MCF 10A (cell line): ENCODE data around the gene STX12. TPM values are rescaled to one million over a fixed set of nuclear protein-coding genes. Genes with fewer than 3 reads are reported as not detected.
A peak's percentile ranks its signal among the peaks of the same experiment; 100 is the strongest.

Source experiments
- BruUV-seq: library from RNA; stranded (reverse); fragments of 400-500 nt; replicated peaks from 2 replicates; lab custom pipeline; 2021; lab: Mats Ljungman, UMichigan
- CTCF ChIA-PET: fragments of 300-600 bp; sonication (Branson Sonifier 250); formaldehyde crosslinking; extraction: SDS; loops from one replicate; lab custom pipeline; 2021; ENCODE audit warnings: antibody characterized with exemption, inconsistent platforms; lab: Yijun Ruan, JAX
- POLR2A ChIA-PET: fragments of 300-600, 350-650 bp; sonication (Branson Sonifier 250); formaldehyde crosslinking; extraction: SDS; loops from one replicate; lab custom pipeline; 2020; ENCODE audit warnings: antibody characterized with exemption, inconsistent platforms; lab: Yijun Ruan, JAX
- DNase-seq: peaks from one replicate; pipeline ENCODE4 v3.0.0-alpha.2; 2018; ENCODE audit not compliant: unreplicated experiment
- H3K27ac Mint-ChIP-seq: one replicate; pipeline ENCODE4 v1.8.0; 2022; ENCODE audit warnings: mild to moderate bottlenecking, low read depth, mixed read lengths; ENCODE audit not compliant: unreplicated experiment
- H3K27me3 Mint-ChIP-seq: one replicate; pipeline ENCODE4 v1.8.0; 2022; ENCODE audit warnings: mixed read lengths; ENCODE audit not compliant: insufficient read depth, unreplicated experiment
- H3K36me3 Mint-ChIP-seq: one replicate; pipeline ENCODE4 v1.8.0; 2022; ENCODE audit warnings: mild to moderate bottlenecking, moderate library complexity, mixed read lengths; ENCODE audit not compliant: insufficient read depth, unreplicated experiment
- H3K4me1 Mint-ChIP-seq: one replicate; pipeline ENCODE4 v1.8.0; 2022; ENCODE audit warnings: mixed read lengths; ENCODE audit not compliant: insufficient read depth, unreplicated experiment
- H3K4me3 Mint-ChIP-seq: one replicate; pipeline ENCODE4 v1.8.0; 2022; ENCODE audit warnings: mild to moderate bottlenecking, moderate library complexity, mixed read lengths; ENCODE audit not compliant: unreplicated experiment
- H3K9me3 Mint-ChIP-seq: one replicate; pipeline ENCODE4 v1.8.0; 2022; ENCODE audit warnings: mixed read lengths; ENCODE audit not compliant: unreplicated experiment
- CTCF ChIP-seq: fragments of 200-600 bp; IDR thresholded peaks from one replicate; pipeline ENCODE4 v1.8.0; 2022; ENCODE audit warnings: antibody characterized with exemption, mild to moderate bottlenecking; ENCODE audit not compliant: unreplicated experiment
- intact Hi-C: fragments of 100-400 bp; cut with micrococcal nuclease; formaldehyde crosslinking; loops from 2 replicates; pipeline ENCODE4 v1.14.1; 2022
- total RNA-seq: library from RNA; stranded (reverse); gene quantifications from 2 replicates; pipeline ENCODE4 v1.2.3, GENCODE V29; 2022

The STX12 gene
- total RNA-seq, 1 experiment from 2014 or later = 34.6 TPM

GRCh38 chr1:27726173-27727044, 46.6 kb upstream of the STX12 start:
- BruUV-seq = TSS peak; percentile 55
- Mint-ChIP-seq H3K4me1 (peaks cover 11% of the 10 kb centered on the region), H3K4me3 (peak overlapping the region; percentile 88), H3K27ac (peak overlapping the region; percentile 19), H3K9me3 (no peaks in the 10 kb centered on the region), H3K36me3 (peaks cover 39% of the 10 kb centered on the region), H3K27me3 (no peaks in the 10 kb centered on the region)
- ChIA-PET CTCF (interaction anchor here (0.6 to 1.7 kb wide), 8 partner anchors 33 to 120 kb away, joined by 3 to 10 read pairs (median 6); partner anchors contain the start of gene STX12), POLR2A (interaction anchor here (0.5 to 5.5 kb wide), 17 partner anchors 11 to 1192 kb away, joined by 3 to 71 read pairs (median 4); partner anchors contain the start of genes IFI6, PPP1R8 and STX12)
- DNase-seq = peak; percentile 27
- intact Hi-C loops = loop anchor here (10.0 kb wide), 1 partner anchor 108 kb away; the partner anchor contains the start of gene PPP1R8
- no peak for TF ChIP-seq CTCF

DNA sequence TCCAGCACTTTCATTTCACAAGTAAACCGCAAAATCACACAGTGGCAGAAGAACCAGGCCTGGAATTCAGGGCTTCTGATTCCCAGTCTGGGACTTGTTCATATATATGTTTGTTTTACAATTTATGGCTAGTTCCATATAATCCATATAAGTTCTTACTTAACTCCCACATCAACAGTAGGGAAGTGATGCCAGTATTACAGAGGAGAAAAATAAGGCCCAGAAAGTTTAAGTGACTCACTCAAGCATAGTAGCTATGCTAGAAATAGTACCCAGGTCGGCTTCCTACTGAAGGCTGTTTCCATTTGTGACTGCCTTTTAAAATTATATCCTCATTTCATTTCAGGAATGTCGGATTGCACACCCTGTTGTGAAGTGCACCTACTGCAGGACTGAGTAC, 45.9 kb upstream of the STX12 start:
- Mint-ChIP-seq H3K4me1 (peaks cover 11% of the 10 kb centered on the region), H3K27ac (no peak overlapping the region), H3K27me3 (no peaks in the 10 kb centered on the region), H3K9me3 (no peaks in the 10 kb centered on the region), H3K36me3 (peaks cover 46% of the 10 kb centered on the region), H3K4me3 (peak overlapping the region; percentile 88)
- no TSS peak for BruUV-seq
- POLR2A ChIA-PET = interaction anchor here (1.3 to 5.5 kb wide), 6 partner anchors 12 to 105 kb away, joined by 3 to 71 read pairs (median 14); partner anchors contain the start of genes PPP1R8 and STX12
- DNase-seq = peak; percentile 6
- TF ChIP-seq CTCF = no peak
- intact Hi-C loops = loop anchor here (10.0 kb wide), 1 partner anchor 108 kb away; the partner anchor contains the start of gene PPP1R8
- CTCF ChIA-PET = interaction anchor here (0.6 kb wide), 1 partner anchor 33 kb away, joined by 3 read pairs; no protein-coding TSS in a partner anchor

DNA sequence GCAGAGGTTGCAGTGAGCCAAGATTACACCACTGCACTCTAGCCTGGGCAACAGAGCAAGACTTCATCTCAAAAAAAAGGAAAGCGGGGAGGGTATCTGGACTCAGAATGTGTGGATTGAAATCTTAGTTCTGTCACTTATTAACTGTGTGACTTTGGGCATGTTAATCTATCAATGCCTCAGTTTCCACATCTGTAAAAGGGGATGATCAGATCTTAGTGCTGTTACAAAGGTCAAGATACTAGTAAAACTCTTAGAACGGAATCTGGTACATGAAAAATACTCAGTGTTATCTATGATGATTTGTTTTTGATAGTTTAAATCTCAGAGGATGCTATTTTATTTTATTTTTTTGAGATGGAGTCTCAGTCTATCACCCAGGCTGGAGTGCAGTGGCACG, 36.8 kb upstream of the STX12 start:
- POLR2A ChIA-PET = no interaction called here
- H3K9me3 Mint-ChIP-seq = no peaks in the 10 kb centered on the region
- no peak for TF ChIP-seq CTCF
- peaks cover 67% of the 10 kb centered on the region for H3K36me3 Mint-ChIP-seq
- no peak for DNase-seq
- H3K27me3 Mint-ChIP-seq = no peaks in the 10 kb centered on the region
- no TSS peak for BruUV-seq
- intact Hi-C loops = no loop called here
- no peak overlapping the region for H3K27ac Mint-ChIP-seq
- CTCF ChIA-PET = no interaction called here
- no peak overlapping the region for H3K4me3 Mint-ChIP-seq
- H3K4me1 Mint-ChIP-seq = no peaks in the 10 kb centered on the region

DNA sequence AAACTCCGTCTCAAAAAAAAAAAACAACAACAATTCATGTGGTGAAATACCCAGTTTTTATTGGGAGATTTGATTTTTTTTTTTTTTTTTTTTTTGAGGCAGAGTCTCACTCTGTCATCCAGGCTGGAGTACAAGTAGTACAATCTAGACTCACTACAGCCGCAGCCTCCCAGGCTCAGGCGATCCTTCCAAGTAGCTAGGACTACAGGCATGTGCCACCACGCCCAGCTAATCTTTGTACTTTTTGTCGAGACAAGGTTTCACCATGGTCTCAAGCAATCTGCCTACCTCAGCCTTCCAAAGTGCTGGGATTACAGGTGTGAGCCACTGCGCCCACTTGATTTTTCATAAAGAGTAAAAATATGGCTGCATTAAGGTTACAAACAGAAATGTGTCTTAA, 31.9 kb upstream of the STX12 start:
- CTCF ChIA-PET = interaction anchor here (0.8 kb wide), 1 partner anchor 77 kb away, joined by 4 read pairs; no protein-coding TSS in a partner anchor
- no peak overlapping the region for H3K27ac Mint-ChIP-seq
- no peaks in the 10 kb centered on the region for H3K9me3 Mint-ChIP-seq
- no peak for DNase-seq
- H3K4me3 Mint-ChIP-seq = no peak overlapping the region
- no peaks in the 10 kb centered on the region for H3K4me1 Mint-ChIP-seq
- H3K27me3 Mint-ChIP-seq = no peaks in the 10 kb centered on the region
- BruUV-seq = no TSS peak
- intact Hi-C loops = no loop called here
- no peak for TF ChIP-seq CTCF
- peaks cover 63% of the 10 kb centered on the region for H3K36me3 Mint-ChIP-seq
- POLR2A ChIA-PET = interaction anchor here (0.7 to 0.9 kb wide), 2 partner anchors 9 to 15 kb away, joined by 3 read pairs; partner anchors contain the start of gene FAM76A
